Pons (tissue), 1 donor: ENCODE results near the gene SLMAP.
"Not testable (repeated sequence)": the region's sequence is repeated elsewhere in the genome, so short reads cannot be mapped to it uniquely, and the experiment has no call there.

ENCODE experiments used
- DNase-seq: peaks from one replicate; pipeline ENCODE4 v3.0.0-alpha.2; 2016; ENCODE audit warnings: low spot score

Gene SLMAP

DNA sequence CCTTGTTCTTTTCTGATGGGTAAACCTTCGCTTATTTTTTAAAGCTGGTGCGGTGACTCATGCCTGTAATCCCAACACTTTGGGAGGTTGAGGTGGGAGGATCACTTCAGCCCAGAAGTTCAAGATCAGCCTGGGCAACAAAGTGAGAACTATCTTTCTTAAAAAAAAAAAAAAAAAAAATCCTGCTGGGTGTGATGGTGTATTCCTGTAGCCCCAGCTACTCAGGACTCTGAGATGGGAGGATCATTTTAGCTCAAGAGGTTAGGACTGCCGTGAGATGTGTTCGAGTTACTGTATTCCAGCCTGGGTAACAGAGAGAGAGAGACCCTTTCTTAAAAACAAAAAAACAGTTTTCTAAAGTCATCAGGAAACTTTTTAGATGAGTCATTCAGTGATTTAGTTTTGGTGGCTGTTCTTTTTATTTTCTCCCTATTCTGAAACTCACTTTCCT is 37.7 kb downstream of the SLMAP start:
- DNase-seq: no peak

DNA sequence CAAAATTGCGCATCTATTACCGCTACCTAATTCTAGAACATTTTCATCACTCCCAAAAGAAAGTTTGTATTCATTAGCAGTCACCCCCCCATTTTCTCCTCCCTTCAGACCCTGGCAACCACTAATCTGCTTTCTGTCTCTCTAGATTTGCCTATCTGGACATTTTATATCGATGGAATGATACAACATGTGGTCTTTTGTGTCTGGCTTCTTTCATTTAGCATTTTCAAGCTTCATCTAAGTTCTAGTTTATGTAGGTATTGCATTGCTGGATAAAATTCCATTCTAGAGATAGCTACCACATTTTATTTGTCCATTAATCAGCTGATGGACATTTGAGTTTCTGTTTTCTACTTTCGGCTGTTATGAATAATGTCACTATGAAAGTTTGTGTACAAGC is 38.4 kb downstream of the SLMAP start:
- no peak for DNase-seq

DNA sequence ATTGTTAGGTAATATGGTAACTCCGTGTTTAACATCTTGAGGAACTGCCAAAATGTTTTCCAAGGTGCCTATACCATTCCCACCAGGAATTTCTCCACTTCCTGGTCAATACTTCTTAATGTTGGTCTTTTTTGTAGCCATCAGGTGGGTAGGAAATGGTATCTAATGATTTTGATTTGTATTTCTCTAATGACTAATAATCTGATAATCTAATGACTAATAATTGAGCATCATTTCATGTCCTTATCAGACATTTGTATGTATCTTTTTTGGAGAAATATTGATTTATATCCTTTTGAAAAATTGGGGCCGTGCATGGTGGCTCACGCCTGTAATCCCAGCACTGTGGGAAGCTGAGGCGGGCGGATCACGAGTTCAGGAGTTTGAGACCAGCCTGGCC is 38.8 kb downstream of the SLMAP start:
- DNase-seq: no peak

DNA sequence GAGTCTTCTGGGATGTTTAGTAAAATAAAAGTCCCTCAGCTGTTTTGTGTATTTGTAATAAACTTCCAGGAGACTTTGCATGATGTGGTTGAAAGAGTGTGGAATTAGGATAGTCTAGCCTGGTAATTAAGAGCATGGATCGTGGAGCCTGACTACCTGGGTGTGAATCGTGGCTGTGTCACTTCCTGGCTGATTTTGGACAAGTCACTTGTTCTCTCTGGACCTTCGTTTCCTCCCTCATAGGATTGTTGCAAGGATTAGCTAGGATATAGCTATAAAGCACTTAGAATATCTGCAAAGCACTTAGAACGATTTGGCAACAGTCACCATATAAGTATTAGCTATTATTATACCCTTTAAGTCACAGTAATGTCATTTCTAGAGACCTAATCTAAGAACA is 40.2 kb downstream of the SLMAP start:
- DNase-seq: no peak

DNA sequence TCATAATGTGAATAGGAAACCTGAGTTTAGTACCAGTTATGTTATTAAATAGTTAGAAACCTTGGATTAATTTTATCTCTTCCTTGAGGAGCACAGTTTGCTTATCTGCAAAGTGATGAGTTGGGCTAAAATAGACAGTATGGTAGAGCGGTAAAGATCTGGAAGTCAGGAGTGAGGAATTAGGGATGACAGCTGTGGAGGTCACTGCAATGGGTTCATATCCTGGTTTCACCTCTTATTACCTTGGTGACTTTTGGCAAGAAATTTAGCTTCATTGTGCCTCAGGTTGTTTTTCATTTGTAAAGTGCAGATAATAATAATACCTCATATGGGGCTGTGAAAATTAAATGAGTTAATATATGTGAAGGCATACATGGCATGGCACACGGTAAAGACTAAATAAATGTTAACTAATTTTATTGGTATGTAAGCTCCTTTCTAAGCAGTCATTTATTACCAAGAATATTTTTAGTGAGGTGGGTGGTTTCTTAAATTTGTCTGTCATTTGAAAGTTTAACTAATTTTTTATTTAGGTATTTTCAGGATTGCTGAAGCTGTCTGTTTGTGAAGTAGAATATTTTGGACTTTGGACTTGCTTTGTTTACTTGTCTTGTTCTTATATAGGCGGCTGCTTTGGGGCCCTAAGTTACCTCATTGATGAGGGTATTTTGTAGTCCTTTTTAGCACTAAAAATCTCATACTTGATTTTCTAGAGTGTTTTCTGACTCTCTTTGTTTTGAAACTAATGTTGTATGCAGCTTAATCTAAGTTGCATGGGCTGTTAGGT is 41.8 kb downstream of the SLMAP start:
- no peak for DNase-seq

DNA sequence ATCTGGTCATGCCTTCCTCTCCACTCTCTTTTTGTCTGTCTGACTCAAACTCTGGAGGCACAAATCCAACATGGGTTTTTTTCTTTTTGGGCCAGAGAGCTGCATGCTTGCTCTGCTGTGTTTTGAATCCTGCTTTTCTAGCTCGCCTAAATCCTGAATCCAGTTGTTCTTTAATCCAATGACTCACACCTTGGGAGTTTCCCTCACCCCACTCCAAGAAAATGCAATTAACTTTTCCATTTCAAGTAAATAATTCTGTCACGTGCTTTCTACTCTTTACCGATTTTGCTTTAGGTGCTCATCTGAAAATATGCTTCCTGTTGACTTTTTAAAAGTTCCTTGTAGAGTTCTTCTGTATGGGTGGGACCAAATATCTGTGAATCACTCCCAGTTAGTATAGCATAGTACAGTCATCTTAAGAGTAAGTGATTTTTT is 47.6 kb downstream of the SLMAP start:
- DNase-seq: peak; percentile 28

DNA sequence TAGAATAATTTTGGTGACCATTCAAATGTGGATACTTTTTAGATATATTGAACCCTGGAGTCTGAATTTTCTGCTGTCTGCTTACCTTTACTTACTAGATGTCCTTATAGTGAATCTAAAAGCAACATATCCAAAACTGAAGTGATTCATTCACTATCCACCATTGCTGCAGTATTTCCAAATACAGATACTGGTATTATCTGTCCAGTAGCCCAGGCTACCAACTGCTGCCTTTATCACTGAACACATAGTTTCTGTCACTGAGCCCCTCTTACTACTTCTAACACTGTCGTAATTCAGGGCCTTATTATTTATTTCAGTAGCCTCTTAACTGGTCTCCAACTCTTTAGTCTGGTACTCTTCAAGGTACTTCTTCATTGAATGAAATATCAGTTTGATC is 49.2 kb downstream of the SLMAP start:
- DNase-seq: no peak

DNA sequence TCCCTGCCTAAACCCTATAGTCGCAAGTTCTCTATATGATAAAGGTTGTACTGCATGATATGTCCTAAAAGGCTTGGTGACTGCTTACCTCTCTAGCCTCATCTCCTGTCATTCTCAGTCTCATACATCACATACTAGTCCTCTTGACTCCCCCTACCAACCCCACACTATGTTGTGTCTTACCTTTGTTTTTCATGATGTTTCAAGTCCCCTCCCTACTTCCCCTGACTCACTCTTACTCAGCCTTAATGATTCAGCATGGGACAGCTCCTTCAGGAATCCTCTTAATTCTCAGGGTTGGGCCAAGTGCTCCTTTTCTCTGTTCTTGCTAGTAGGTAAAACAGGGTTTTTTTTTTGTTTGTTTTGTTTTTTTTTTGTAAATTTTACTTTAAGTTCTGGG is 49.6 kb downstream of the SLMAP start:
- DNase-seq: no peak

DNA sequence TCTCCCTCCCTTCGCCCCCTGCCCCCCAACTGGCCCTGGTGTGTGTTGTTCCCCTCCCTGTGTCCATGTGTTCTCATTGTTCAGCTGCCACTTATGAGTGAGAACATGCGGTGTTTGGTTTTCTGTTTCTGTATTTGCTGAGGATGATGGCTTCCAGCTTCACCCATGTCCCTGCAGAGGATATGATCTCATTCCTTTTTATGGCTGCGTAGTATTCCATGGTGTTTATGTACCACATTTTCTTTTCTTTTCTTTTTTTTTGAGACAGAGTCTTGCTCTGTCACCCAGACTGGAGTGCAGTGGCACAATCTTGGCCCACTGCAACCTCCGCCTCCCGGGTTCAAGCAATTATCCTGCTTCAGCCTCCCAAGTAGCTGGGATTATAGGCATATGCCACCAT is 50.1 kb downstream of the SLMAP start:
- DNase-seq: not testable (repeated sequence)

DNA sequence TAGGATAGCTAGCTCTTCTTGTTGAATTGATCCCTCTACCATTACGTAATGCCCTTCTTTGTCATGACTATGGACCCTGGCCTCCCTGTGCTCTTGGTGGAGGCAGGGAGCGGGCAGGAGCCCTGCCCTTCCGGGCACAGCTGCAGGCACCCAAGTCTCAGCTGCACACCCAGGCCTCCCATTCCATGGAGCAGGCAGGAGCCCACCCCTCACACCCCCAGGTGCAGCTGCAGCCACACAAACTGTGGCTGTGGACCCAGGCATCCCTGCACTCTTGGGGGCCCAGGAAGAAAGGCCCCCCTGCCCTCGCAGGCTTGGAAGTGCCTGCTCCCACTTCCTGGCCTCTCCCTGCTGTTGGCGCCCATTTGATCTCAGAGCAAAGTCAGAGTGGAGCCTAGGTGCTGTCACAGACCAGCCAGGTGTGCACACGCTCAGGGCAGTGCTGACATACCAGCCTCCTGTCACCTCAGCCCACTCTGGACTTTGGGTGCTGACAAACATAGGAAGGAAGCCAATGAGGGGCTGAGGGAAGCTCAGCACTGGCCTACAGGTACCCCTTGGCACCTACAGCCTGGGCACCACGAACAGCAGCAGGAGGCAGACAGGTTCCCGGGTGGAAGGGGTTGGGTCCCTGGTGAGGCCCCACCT is 53.0 kb downstream of the SLMAP start:
- DNase-seq: no peak

DNA sequence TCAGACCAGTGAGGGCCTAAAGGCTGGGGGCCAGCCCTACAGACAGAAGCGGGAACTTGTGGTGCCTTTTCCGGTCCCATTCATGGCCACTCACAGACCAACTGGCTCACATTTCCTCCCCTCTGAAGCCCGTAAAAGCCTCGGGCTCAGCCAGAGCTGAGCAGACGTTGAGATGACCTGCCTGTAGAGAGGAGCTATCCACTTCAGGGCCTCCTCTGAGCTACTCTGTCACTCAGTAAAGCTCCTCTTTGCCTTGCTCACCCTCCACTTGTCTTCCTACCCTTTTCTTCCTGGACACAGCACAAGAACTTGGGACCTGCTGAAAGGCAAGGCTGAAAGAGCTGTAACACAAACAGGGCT is 53.5 kb downstream of the SLMAP start:
- DNase-seq: no peak

DNA sequence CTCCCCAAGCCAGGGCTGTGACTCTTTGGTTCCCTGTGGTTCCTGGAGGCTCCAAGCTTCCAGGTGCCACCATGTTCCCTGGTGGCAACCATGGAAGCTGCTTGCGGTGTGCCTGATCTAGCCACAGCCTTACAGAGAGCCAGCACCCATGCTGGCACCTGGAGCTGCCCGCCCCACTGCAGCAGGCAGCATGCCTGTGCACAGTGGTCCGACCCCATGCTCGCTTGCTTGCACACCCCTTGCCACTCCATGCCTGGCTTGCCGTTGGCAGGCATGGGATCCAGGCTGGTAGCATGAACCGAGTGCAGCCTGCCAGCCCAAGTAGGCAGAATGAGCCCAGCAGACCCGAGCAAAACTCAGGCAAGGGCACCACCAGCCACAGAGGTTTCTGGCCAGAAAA is 53.9 kb downstream of the SLMAP start:
- no peak for DNase-seq

DNA sequence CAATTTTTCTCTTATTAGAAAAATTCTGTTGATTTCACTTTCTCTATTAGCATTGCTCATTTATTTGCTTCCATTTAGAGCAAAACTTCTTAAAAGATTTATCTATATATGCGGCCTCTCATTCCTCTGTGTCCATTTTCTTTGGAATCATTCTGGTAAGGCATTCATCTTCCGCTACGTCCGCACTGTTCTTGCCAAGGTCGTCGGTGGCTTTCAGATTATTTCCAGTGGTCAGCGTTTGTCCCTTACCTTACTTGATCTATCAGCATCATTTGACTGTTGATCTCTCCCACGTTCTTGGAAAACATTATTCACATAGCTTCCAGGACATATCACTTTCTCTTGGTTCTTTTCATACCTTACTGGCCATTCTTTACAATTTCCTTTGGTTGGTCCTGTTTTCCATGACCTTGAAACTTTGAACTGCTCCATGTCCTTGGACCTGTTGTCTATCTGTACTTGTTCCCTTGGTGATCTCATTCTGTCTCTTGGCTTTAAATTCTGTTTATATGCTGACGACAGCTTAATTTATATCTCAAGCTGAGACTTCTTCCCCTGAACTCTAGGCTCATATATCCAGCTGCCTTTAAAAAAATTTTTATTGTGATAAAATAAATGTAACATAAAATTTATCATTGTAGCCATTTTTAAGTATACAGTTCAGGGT is 54.5 kb downstream of the SLMAP start:
- no peak for DNase-seq

DNA sequence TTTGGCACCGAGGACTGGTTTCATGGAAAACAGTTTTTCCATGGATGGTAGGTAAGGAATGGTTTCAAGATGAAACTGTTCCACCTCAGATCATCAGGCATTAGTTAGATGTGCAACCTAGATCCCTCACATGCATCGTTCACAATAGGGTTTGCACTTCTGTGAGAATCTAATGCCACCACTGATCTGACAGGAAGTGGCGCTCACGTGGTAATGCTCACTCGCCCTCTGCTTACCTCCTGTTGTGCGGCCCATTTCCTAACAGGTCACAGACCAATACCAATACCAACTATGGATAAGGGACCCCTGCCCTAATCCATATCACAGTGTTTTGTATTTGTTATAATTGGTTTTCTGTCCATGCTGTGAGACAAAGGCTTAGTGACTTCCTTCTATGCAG is 58.9 kb downstream of the SLMAP start:
- no peak for DNase-seq

DNA sequence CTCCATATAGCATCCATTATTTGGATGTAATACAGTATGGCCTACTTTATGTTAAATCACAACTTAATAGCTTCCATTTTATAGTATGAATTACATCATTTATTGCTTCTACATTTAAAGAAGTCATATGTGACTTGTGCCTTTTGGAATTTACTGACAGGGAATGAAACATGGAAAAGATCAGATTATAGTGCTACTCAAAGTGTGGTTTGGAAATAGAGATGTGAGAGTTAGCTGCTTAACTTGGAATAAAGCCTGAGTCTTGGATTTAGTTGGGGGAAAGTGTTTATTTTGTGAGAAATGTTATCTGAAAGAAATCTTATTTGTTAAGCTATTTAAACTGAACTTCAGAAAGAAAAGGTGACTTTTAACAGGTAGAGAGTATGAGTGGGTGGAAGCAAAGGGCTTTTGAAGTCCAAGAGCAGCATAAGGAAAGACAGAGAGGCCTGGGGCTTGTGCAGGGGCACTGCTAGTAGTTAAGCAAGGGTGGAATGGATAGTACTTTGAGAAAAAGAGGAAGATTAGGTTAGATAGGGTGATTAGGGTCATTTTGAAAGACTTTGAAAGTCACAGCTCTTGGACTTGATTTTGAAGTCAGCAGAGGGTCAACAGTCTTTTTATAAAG is 60.5 kb downstream of the SLMAP start:
- no peak for DNase-seq

DNA sequence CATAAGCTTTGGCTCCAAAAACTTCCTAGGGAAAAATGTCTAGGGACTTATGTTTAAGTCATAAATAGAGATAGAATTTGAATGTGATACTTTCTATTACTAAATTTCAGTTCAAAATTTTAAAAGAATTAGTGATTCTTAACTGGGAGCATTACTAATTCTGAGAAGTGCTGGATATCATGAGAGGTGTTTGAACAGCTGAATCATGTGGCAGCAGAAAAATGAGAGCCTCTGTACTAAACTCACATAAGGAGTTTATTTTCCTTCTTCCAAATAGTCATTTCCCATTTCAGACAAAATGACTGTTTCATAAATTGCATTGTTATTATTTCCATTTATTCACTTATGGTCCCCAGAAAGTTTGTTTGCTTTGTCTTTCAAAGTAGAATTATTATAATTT is 62.7 kb downstream of the SLMAP start:
- DNase-seq: no peak

DNA sequence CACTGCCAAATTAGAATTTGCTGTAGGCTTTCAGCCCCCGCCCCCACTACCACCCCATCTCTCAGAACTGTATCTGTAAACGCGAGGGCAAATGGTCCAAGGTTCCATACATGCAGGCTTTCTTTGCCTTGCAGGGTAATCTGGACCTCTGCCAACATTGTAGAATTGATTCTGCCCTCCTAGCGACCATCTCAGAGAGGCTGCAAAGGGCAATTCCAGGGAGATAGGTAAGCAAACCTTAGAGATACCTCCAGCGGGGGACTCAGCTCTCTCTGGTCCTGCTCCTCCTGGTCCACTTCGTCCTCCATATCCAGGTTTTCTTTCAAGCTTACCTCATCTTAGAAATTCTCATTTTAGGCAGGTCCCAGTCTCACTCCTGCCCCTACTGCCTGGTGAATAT is 64.4 kb downstream of the SLMAP start:
- no peak for DNase-seq

DNA sequence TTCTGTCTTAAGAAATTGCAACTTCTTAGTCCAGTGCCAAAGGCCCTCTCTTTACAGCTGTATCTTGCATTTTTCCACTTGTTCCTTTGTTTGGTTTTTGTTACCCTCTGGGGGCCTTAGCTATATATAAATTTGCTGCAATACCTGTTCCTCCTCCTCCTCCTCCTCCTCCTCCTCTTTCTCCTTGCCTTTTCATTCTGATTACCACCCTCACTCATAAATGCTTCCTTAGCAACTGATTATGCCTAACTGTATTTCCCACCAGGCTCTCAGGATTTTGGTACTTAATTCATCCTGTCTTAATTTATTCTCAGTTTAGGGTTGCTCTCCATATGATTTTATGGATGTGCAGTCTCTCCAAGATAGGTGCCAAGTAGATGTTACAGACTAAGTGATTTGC is 65.7 kb downstream of the SLMAP start:
- DNase-seq: no peak

DNA sequence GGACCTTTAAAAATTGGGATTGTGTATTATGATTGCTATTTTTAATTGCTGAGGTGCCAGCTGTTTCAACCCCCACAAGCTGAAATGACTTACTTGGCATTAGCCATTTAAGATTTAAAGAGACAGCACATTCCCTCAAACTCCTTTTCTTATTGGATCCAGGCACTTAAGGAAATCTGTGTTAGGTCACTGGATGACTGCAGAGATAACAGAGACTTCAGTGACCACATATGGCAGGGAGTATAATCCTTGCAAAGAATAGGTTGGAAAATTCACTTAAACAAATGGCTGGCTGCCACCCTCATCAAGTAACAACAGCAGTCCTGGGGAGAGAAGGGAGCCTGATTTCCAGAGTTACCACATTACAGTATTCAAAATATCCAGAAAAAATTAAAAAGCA is 66.6 kb downstream of the SLMAP start:
- no peak for DNase-seq

DNA sequence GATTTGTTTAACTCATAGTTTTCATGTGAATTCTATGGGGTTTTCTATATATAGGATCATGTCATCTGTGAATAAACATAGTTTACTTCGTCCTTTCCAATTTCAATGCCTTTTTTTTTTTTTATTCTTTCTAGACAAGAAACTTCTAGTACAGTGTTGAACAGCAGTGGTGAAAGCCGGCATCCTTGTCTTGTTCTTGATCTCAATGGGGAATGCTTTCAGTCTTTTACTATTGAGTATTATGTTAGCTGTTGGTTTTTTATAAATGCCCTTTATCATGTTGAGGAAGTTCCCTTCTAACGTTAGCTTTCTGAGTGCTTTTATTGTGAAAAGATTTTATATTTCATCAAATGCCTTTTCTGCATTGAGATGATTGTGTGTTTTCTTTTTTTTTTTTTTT is 69.0 kb downstream of the SLMAP start:
- DNase-seq: no peak

DNA sequence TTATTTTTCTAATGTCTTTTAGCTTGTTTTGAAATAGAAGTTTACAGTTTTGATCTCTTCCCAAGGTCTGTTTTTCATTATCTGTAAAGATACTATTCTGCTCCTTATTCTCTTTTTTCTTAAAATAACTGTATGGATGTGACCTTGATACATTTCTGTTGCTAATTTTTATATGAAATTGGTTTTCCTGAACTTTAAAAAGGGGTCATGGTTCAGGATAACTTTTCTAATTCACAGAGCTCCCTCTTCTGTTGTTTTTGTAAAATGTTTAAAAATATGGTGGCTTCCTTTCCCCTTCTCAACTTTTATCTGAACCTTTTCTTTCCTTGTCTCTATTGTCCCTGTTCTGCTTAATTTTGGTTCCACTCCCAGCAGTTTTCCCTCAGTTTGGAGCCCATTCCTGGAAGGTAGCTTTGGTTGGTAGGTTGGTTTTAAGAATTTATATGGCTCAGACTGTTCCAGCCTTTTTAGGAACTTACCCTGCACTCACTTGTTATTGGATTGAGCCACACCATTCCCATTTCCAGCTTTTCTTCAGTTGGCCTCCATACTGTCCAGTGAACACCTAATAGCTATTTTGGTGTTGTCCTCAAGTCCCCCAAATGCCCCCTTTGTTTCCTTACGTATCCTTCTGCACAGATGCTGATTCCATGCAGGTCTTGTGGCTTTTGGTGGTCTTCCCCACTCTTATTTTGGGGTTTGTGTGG is 70.3 kb downstream of the SLMAP start:
- DNase-seq: no peak
